Stimulated activated CD4-positive, alpha-beta T cell treated with anti-CD3 and anti-CD28 coated beads, Interleukin-4, amount 100 ng/mL, for 1 hour (primary cell): ENCODE measurements around the gene METRNL.

Source experiments
- DNase-seq: peaks from one replicate; pipeline ENCODE4 v3.0.0-alpha.2; 2020

The METRNL gene

DNA sequence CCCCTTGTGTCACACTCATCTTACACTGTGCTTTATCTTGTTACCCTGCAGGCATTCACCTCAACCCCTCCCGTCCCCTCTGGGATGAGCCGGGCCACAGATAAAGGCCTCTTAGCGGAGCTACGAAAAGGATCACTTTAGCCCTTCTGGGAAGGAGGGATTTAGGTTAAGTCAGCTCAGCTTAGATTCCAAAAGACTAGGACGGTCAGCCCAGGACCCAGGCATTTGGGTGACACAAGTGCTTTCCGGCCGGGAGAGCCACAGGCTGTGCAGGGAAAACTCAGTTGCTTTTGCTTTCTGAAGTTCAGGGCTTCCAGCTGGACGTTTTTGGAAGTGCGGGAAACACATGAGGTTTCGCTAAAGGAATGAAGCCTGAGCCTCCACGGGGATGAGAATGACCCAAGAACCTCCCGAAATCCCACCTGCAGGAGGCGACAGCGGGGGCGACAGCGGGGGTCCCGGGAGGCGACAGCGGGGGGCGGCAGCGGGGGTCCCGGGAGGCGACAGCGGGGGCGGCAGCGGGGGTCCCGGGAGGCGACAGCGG, 11.6 kb upstream of the METRNL start:
- no peak for DNase-seq

DNA sequence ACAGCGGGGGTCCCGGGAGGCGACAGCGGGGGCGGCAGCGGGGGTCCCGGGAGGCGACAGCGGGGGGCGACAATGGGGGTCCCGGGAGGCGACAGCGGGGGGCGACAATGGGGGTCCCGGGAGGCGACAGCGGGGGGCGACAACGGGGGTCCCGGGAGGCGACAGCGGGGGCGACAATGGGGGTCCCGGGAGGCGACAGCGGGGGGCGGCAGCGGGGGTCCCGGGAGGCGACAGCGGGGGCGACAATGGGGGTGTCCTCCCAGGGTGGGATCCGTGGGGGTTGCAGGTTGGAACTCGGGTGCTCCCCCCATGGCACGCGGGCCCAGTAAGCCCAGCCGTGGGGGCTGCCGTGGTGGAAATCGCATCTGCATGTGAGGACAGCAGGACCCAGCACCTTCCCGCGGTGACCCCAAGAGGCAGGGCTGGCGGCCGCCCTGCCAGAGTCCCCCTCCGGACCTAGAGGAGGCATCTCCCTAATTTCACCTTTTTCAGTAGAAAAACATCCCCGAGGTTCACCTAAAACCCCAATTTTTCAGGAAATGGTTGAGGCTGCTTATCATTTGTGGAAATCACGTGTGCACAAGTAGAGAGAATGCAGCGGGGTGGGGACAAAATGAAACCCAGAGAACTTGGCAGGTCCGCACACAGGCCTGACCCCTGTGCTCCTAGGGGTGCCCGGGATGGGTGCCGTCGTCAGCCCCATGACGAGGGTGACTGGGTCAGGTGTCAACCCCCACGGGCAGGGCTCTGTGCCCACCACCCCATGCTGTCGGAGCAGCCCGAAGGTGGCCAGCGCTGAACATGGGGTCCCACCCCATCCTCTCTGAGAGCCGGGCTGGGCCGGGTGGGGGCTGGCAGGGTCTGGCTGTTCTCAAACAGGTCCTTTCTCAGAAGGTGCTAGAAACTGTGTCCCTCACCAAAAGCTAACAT, 10.5 kb upstream of the METRNL start:
- no peak for DNase-seq

DNA sequence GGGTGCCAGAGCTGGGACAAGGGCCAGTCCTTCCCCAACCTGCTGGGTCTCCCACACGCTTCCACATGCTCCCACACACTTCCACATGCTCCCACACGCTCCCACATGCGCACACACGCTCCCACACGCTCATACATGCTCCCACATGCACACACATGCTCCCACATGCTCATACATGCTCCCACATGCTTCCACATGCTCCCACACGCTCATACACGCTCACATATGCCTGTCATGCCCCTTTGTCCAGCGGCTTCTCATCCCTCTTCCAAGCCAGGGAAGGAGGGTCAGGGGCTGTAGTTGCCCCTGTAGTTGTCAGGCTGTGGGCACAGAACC, 9.9 kb upstream of the METRNL start:
- no peak for DNase-seq

DNA sequence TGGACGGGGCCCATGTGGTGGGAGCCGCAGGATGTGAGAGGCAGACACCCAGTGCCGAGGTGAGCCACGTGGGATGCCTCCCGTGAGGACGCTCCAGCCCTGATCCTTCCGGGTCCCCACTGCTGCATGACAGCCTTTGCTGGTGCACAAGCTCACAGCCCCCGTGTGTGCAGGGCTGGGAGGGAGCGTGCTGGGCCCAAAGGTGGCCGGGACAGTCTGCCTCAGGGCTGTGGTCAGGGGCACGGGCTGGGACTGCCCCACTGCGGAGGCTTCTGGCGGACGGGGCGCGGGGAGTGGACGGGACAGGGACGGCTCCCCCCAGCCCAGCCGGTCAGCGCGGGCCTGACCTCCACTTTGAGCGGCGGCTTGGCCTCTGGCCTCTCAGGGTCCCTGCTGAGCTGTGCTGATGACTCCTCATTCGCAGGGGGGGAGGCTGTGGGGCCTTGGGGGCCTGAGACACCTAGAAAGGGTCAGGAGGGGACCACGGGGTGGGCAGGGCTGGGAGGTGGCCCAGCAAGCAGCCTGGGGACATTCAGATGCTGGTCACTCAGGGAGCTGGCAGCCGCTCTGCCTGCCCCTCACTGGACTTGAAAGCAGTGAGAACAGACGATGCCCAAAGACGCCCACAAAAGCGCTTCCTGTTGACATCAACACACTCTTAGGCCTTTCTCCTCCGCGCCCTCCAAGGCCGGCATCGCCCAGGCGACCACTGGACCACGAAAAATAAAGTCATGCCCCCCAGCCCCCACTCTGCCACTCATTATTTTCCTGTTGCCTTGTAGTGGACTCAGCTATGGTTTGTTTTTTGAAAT, 9.3 kb upstream of the METRNL start:
- no peak for DNase-seq

DNA sequence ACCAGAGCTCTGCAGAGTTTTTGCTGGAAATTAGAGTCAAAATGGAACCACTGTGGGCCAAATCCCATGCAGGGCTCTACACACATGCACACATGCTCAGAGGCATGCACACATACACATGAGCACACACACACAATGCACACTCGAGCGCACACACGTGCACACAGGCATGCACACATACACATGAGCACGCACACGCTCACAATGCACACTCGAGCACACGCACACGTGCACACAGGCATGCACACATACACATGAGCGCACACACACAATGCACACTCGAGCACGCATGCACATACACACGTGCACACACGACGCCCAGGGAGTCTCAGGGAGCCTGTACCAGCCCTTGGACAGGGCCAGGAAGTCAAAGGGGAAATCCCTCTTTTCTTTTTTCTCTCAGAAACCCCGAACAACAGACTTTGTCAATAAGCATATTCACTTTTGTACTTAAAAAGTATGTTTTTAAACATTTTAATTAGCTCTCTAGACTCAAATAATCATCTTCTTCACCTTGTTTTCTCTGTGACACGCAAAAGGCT, 8.5 kb upstream of the METRNL start:
- no peak for DNase-seq

DNA sequence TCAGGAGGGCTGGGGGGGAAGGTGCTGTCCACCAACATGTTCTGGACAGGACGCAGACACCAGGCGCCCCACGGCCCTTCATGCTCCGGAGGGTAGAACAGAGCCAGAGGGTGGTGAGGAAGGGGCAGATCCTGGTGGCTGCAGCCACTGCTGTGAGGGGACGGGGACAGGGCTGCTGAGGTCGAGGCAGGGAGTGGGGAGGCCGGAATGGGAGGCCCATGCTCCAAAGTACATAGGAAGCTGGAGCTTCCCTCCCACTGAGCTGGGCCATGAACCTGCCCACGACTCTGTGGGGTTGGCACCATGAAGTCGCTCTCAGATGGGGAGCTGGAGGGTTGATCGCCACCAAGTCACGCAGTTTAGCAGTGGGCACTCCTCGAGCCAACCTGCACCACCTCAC, 8.0 kb upstream of the METRNL start:
- DNase-seq = no peak

DNA sequence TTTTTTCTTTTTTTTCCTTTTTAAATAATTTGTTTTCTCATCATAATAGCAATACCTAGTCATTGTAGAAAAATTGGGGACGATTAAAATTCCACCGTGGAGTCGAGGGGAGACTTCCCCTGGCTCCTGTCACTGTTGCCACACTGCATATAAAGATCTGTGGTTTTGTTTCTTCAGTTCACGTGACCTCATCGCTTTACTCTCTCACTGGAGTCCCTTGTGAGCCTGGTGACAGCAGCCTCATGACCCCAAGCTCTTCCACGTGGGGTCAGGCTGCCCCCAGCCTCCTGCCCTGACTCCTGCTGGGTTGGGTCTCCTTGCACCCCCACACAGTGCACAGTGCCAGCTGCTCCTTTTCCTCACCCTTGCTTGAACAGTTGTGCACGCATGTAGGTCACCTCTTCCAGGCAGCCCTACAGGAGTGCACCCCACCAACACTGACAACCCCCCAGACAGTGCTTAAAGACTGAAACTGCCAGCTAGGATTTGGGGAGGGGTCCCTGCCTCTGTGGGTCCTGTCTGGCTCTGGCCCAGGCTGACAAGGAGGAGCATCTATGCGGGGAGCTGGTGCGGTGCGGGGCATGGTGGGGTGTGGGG, 7.3 kb upstream of the METRNL start:
- DNase-seq = no peak

DNA sequence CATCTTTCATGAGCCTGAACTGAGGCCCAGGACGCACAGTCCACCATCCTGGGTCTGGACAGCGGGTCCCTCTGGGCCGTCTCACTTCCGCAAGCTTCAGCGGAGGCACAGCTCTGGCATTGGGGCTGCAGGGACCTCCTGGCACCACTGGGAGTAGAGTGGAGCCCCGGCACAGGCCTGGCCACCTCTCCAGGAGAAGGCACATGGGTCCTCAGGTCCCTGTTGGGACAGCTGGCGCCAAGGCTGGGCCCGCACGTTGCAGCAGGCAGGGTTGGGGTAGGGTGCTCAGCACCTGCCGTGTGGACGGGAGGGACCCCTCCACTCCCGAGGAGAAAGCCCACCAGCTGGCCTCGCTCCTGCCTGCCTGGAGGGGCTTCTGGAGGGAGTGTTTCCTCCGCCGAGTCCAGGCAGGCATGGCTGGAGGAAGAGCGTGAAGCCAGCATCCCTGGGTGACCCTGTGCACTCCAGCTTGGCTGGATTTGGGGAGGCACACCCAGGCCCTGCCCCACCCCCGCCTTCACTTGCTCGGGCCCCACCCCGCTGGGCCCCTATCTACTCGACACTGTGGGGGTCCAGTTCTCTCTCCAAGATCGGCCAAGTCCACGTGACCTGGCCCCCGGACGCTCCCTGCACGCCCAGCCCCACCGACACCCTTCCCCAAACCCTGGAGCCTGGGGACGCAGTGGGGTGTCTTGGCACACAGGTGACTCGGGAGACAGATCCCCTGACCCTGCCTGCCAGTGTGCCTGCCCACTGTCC, 6.6 kb upstream of the METRNL start:
- DNase-seq = no peak

DNA sequence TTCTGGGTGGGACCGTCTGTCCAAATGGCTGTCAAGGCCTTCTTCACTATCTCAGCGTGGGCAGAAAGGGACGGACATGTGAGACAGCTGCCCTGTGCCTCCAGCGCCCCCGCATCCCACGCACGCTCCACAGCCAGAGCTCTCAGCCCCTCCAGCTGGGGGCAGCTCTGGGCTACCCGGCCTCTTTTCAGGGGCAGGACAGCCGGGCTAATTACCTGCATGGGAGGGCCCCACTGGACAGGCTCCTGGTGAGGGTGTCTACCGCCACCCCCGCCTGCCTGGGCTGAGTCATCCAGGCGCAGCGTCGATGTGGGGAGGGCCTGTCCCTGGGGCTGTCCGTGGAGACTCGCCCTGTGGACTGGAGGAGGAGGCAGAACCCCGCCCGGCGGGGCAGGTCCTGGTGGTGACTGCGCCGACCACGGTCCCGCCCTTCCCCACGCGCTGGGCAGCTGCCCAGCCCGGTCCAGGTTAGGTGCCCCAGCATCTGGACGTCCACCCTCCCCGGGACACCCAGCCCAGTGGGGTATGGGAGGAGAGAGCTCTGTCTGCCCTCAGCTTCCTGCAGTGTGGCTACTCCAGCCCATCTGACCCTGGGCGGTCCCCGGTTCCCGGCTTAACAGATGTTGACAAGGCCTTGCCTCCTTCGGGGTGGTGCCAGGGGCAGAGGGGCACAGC, 5.9 kb upstream of the METRNL start:
- no peak for DNase-seq

DNA sequence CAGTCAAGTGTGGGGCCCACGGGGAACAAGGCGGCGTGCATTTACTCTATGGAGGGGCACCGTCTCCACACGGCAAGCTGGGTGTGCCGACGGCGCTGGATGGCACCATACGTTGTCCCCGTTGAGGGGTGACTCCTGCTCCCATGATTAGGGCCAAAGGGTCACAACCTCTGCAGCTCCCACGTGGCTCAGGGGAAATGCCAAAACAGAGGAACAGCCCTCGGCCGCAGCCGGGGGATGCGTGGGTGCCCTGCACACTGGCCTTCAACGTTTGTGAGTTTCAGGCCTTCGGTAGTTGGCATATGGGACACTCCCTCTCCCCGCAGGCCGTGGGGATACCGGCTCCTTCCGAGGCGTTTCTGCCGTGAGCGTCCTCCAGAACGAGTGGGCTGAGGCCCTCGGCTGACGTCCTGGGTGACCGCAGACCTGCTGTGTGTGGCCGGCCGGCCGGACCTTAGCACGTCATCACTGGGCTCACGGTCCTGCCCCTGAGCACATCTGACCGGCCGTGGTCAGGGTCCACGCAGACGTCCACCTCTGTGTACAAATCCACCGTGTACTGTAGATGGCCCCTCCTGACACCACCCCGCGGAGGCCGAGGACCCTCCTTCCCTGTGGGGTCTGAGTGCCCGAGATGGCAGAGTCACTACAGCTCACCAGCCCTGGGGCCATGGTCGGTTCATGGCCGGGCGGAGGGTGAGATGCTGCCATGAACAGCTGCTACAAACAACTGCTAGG, 4.8 kb upstream of the METRNL start:
- DNase-seq = no peak

DNA sequence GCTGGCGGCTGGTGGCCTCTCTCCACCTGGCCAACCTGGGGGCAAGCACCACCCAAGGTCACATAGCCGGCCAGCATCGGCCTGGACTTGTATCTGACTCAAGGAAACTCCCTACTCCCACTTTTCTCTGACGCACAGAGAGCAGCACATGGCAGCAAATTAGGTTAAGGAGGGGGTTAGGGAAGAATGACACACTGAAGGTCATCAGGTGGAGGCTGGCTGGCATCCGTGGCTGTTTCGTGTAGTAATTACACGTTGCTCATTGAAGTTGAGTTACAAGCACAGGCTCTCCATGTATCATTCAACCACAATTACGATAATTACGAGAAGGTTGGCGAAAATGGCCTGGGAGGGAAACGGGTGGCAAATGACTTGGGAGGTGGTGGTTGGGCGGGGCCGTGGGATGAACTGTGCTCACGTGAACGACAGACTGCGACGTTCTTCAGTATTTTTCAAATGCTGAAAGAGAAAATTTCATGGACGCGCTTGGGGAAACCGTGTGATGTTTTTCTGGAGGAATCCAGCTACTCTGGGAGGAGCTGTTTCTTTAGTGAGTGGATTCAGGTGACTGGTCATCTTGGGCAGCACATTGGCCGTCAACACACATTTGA, 4.0 kb upstream of the METRNL start:
- no peak for DNase-seq

DNA sequence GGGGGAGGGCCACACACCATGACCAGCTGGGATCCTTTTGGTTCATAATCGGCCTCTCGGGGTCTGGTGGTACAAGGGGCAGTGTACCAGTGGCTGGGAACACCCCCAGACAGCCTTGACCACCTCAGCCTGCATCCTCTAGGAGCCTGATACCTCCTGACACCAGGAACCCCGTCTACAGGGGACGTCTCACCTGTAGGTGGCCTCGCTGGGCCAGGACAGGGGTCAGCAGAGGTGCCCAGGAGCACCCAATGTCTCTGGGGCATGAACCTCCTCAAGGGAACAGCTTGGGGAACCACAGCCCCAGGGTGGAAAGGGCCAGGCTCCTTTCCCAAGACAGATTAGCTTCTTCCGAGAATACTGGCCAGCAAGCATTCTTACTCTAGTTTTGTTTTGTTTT, 2.5 kb upstream of the METRNL start:
- DNase-seq = no peak

DNA sequence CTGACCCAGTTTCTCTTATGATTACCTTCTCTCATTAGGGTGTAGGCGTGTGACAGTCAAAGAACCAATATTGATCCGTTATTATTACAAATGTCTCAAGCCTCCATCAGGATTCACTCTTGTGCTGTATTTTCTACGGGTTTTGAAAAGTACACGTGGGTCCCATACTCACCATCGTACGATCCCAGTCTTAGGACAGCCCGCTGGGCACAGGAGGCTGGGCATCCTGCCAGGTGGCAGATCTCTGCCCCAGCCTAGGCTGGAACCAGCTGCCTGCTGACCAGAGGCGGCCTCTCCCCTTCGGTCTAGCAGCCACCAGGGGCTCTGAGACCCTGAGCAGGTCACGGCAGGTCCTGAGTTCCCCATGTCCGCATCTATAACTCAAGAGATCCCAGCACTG, 2.0 kb upstream of the METRNL start:
- DNase-seq = no peak

DNA sequence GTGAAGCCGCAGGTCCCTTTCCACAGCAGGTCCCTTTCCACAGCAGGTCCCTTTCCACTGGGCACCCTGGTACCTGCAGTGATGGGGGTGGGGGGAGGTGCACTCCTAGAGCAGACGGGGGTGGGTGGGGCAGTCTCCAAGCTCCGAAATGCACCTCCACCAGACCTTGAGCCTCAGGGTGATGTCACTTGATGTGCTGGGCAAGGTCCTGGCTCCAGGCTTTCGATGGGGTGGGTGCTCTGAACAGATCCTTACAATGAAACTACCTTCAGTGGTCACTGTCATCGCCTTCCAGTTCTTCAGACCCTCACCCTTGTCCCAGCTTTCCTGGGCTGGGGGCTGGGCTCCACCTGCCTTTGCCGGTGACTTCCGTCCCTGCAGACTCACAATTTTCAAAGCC, 1.5 kb upstream of the METRNL start:
- no peak for DNase-seq

DNA sequence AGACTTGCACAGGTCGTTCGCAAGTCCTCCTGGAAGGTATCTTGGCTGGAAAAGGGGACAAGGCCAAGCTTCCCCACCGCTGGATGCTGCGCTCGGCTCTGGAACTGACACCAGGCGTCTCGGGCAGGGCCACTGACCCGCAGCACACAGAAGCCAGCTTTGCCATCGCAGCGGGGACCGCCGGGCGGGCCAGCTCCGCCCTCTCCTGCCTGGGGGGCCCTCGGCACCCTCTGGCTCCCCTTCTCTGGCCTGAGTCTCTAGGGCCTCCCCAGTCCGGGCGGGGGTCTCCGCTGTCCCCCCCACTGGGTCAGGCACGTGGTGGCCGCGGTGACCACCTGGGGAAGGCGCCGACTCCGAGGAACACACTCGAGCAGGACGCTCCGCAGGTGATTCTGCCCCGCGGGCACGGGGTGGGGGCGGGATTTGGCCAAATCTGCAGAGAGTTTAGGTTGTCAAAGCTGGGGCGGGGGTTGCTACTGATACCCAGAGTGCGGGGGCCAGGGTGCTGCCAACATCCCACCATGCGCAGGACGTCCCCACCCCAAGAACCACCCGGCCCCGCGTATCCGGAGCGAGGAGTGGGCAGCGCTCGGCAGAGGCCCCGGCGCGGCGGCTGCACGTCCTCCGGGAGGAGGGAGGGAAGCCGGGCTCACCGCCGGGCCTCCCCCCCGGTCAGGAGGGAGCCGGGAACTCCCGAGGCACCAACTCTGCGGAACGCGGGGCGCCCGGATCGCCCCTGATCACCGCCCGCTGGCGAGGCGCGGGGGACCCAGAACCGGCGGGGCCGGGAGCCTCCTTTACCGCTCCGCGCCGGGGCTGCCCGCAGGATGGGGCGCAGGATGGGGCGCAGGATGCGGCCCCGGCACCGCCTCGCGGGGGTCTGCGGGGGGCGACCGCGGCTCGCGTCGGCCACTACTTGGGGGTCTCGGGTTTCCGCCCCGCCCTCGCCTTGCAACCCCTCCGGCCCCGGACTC, 744 bp upstream of the METRNL start:
- DNase-seq = no peak

DNA sequence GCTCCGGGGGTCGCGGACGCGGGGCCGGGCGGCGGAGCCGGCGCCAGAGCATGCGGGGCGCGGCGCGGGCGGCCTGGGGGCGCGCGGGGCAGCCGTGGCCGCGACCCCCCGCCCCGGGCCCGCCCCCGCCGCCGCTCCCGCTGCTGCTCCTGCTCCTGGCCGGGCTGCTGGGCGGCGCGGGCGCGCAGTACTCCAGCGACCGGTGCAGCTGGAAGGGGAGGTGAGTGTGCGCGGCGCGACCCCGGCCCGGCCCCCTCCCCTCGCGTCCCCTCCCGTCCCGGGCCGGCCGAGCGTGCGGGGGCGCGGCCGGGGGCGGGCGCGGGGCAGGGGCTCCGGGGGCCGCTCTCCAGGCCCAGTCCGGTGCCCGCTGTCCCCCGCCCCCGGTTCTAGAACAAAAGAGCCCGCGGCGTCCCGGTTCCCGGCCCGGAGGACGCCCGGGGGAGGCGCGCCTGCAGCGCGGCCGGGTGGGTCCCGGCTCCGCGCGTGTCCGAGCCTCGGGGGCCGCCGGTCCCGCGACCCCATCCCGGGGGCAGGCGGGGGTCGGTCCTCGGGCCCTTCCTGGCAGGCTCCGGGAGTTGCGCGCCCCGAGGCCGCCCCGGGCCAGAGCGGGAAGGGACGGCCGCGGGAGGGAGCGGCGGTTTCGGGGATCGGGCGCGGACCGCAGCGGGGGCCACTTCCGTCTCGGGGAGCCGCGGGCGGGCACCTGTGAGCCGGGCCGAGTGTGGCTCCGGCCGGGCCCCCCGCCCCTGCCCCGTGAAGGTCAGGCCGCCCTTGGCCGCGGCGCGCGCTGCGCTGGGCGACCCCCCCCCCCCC, 563 bp downstream of the METRNL start:
- no peak for DNase-seq

DNA sequence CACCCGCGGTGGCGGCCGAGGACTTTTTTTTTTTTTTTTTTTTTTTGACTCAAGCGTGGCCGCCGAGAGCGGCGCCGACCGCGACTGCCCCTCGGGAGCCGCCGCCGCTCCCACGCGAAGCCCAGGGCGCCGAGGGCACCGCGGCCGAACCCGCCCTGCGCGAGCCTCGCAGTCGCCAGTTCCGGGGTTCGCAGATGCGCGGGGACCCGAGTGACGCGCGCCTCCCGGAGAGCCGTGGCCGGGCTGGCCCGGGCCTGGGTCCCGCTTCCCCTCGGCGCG, 1.1 kb downstream of the METRNL start:
- no peak for DNase-seq

DNA sequence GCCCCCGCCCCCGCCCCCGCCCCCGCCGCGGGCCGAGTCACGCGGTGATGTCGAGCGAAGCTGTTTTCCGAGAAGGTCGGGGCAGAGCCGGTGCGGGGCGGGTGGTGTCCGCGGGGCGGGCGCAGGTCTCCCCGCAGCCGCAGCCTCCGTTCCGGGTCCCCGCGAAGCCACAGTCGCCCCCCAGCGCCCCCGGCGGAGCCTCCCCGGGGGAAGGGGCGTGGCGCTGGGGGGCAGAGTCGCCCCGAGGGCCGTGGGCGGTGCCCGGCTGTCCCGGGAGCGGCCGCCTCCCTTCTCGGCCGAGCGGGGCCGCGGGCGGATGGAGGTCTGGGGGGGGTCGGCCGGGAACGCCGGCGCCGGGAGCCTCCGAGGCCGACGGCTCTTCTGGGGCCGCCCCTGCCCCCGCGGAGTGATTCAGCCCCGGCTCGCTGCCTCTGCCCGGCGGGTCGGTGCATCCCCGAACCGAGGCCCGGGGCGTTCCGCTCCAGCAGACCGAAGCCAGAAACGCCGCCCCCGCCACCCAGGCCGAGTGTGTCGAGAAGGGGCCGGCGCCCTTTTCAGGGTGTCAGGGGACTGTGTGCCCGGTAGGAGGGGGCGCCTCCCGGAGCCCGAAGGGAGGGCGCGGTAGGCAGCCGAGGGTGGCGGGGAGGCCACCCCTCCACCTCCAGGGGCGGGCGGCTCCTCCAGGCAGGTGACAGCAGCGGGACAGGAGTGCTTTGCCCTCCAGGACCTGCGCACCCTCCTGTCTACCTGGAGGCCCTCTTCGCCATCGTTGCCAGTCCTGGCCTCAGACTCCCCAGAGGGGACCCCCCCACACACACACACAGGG, 1.7 kb downstream of the METRNL start:
- peak; percentile 54 for DNase-seq
